Stimulated activated CD8-positive, alpha-beta memory T cell treated with anti-CD3 and anti-CD28 coated beads, Interleukin-4, amount 100 ng/mL, for 48 hours (primary cell): ENCODE data around the gene GRM8.

Experiments
- DNase-seq: peaks from one replicate; pipeline ENCODE4 v3.0.0-alpha.2; 2020

The GRM8 gene

GRCh38 chr7:126495001-126495400 is 757.7 kb downstream of the GRM8 start:
- DNase-seq = no peak

DNA sequence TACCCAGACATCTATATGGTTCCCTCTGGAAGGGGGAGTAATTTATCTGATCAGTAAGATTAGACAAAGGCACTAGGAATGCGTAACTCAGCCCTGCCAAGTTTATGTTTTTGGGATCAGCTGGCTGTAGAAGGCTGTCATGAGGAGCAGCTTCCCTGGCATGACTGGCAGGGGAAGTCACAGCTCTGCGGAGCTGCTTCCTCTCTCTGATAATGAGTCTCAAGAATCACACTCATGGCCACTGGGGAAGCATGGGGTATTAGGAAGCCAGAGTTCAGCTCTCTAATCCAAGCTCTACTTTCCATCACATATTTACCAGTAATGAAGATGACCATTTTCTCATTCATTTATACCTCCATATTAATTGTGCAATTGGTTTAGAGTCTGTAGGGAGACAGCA is 758.9 kb downstream of the GRM8 start:
- DNase-seq = no peak

GRCh38 chr7:126489874-126490273 is 762.9 kb downstream of the GRM8 start:
- no peak for DNase-seq

DNA sequence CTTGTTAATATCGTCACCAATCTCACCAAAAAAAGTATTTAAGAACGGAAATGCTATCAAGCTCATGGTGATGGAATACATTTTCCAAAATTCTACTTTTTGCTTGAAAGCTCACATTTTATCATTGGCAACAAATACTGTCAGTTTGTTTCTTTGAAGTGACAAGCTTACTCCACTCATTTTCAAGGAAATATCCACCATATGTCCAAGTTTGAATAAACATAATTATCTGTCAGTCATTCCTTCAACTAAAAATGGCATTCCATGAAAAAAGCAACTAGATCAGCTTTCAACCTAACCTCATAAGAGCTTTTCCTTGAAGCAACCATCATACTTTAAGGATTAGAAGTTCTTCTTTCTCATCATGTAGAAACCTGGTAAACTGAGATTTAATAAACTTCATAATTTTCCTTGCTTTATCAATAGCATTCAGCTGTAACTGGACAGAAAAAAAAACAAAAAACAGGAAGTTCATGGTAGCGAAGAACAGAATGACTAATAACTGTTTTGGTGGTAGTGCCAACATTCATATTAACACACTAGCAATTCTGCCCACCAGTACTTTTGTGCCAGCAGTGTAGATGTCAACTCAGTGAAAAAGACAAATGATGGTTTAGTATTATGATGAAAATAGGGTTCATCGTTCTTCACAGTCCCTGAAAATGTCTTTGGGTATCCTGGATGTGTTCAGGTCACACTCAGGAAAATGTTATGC is 764.9 kb downstream of the GRM8 start:
- DNase-seq = no peak

DNA sequence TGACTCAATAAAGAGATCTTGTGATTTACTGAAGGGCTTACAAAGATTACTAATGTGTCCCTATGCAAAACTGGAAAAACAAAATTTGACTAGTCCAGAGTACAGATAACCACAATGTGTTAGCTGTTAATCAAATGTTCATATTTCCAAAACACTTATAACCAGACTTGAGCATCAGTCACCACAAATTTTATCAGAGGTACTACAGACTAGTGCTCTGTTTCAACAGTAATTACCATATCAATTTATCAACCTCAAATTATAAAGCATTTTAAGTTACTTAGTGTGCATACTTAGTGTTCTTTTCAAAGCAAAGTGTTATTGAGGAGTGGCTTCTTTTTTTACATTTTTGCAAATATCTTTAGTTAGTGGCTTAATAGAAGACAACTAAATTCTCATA is 765.9 kb downstream of the GRM8 start:
- DNase-seq = no peak

DNA sequence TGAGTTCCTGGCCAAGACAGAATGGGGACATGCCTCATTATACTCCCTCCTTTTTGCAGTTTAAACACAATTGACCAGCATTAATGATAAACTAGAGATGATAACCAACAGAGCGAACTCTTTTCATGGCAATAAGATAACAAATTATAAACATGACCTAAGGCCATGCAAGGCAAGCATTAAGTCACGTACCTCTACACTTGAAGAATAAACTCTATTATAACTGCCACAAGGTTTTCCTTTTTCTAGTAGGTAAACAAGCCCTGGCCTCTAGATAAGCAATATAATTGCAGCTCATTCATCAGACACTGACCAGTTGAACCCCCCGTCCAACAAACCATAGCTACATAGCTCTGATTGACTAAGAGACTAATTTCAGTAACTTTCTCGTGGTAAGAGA is 767.0 kb downstream of the GRM8 start:
- no peak for DNase-seq

GRCh38 chr7:126483972-126484371 is 768.8 kb downstream of the GRM8 start:
- no peak for DNase-seq

DNA sequence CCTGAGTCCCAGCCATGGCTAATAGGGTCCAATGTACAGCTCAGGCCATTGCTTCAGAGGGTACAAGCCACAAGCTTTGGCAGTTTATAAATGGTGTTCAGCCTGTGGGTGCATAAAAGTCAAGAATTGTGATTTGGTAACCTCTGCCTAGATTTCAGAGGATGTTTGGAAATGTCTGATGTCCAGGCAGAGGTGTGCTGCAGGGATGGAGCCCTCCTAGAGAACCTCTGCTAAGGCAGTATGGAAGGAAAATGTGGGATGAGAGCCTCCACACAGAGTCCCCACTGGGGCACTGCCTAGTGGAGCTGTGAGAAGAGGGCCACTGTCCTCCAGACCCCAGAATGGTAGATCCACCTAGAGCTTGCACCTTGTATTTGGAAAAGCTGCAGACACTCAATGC is 779.9 kb downstream of the GRM8 start:
- no peak for DNase-seq

DNA sequence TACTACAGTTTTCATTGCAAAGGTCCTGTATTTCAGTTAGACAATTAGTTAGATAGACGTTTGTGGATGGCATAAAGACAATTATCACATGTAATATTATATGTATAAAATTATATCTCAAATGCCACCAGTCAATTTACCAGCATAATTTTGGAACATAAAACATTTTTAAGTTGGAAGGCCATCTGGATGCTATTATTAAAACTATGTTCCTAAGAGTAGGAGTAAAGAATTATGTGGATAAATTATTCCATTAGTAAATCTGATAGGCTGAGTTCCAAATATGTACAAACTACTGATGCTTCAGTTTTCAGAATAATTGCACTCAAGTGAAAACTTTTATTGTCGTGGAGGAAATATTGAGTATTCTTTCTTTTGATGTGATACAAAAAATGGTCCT is 790.3 kb downstream of the GRM8 start:
- no peak for DNase-seq

DNA sequence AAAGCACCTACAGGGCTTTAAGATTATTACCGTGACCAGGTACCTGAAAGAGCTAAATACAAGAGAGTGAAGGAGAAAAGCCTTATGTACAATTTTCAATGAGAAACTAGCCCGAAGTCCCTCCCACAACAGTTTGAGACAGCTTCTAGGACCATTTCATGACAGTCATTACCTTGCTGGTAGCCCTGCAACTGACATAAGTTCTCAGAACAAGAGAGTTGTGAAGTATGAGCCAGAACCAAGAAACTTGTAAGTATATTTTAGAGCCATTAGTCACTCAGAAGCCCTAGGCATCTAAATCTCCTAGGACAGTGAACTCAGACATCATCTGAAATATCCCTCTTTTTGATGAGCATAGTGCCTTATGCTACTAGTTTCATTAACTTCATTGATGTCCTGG is 792.1 kb downstream of the GRM8 start:
- no peak for DNase-seq

- no peak for DNase-seq
Observed at GRCh38 chr7:126453104-126453503, 799.6 kb downstream of the GRM8 start.

DNA sequence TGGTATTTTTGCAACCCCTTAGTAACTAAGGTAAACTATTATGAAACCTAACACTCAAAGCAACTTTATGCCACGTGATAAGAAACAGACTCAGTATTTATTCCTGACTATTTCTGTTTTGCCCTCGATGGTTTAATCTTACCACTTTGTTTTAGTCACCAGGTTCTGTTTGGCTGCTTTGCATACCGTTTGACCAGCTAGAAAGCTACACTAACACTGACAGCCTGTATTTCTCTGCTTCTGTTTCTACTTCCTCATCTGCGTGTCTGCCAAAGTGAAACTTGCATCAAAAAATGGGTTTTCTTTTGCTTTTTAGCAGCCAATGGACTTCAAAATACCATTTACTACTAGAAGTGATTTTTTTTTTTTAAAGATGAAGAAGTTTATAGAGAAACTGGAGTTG is 802.5 kb downstream of the GRM8 start:
- no peak for DNase-seq

- no peak for DNase-seq
Observed at GRCh38 chr7:126449611-126450268, 803.0 kb downstream of the GRM8 start.

GRCh38 chr7:126447984-126448383 is 804.8 kb downstream of the GRM8 start:
- DNase-seq = no peak

GRCh38 chr7:126445991-126446390 is 806.8 kb downstream of the GRM8 start:
- no peak for DNase-seq

GRCh38 chr7:126443951-126444350 is 808.8 kb downstream of the GRM8 start:
- DNase-seq = no peak

DNA sequence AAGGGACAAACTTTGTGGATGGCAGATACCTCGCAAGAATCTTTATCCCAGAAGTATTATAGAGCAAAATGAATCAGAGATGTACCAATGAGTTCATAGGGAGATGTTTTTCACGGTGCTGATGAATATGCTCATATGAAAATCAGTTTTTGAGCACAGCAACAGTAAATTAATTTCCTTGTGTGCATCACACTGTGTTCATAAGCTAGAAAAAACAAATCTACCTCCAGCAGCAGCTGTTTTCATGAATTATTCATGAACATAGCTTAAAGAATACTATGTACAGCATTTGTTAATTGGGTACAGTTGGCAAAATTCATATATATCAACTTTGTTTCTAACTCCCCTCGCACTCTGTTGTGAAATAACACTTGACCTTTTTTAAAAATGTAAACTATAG is 809.8 kb downstream of the GRM8 start:
- DNase-seq = no peak

GRCh38 chr7:126441745-126442144 is 811.0 kb downstream of the GRM8 start:
- no peak for DNase-seq

- no peak for DNase-seq
Observed at GRCh38 chr7:126440542-126440941, 812.2 kb downstream of the GRM8 start.

DNA sequence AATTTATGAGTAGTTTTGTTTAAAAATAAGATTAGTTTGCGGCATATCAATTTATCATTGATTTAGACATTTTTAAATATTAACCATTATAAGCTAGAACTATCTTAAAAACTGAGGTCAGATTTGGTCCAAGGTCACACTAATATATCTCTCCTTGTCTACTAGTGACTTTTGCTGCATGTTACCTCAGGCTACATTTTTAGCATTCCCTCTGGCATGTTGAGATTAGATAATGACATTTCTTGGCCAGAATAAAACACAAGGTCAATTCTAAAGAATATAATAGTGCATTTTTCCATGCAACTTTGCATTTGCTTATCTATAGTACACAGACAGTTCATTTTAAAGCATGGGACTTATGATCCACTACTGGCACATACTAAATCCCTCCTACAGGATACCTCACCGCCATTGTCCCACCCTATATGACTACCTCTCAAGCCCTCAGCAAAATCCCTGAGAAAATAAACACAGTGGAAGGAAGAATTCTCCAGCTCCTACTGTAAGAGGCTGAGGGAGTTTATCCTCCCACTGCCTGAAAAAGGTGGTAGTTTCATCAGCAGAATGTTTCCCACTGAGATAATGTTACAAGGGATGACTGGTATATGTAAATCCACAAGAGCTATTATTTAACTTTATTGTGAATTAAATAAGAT is 816.4 kb downstream of the GRM8 start:
- DNase-seq = no peak

GRCh38 chr7:126426652-126427051 is 826.1 kb downstream of the GRM8 start:
- DNase-seq = no peak

DNA sequence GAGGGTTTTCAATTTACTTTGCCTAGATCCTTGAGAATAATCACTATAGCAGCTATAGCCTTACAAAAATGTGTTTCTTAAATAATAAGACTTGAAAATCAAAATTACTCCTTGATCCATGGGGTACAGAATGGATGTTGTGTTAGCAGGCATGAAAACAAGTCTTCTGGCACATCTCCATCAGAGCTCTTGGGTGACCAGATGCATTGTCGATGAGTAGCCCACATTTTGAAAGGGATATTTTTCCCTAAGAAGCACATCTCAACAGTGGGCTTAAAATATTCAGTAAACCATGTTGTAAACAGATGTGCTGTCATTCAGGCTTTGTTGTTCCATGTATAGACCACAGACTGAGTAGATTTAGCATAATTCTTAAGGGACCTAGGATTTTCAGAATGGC is 827.8 kb downstream of the GRM8 start:
- no peak for DNase-seq

DNA sequence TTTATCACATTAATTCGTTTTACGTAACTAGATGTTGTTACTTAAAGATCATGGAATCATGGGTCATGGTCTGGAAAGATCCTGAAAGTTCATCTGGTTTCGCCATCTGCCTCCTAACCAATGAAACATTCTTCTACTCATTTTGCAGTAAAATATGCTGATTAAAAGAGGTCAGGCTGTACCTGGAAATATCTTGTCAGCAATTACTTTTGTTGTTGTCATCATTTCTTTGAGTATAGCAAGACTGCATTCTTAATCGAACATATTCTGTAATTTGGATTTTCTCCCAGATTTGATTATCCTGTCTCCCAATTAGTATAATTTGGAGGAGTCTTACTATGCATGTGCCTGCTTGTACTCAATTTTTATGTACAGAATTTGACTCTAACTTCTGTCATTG is 833.7 kb downstream of the GRM8 start:
- DNase-seq = no peak

- DNase-seq = no peak
Observed at GRCh38 chr7:126411821-126412383, 840.8 kb downstream of the GRM8 start.
